ENCODE results near the gene DDHD1. TPM values are rescaled to one million over a fixed set of nuclear protein-coding genes. Genes with fewer than 3 reads are reported as not detected.

DDHD1 gene
- polyA plus RNA-seq, 1 of the 3 experiments (the other 2 are of a cell fraction): 1.9 TPM

GRCh38 chr14:53149668-53150316, 3.3 kb downstream of the DDHD1 start:
- Histone ChIP-seq H3K9ac (no peak overlapping the region), H3K27ac (ENCODE audit: low read depth in 2 of 2, low read length in 1 of 2) (no peak overlapping the region), H3K9me3 (no peaks in the 10 kb centered on the region), H3K4me3 (ENCODE audit: low read depth in 2 of 2, low read length in 1 of 2) (no peak overlapping the region), H2AFZ (ENCODE audit: low read depth) (no peak overlapping the region), H3K4me2 (no peak overlapping the region), H3K27me3 (ENCODE audit: insufficient read depth) (no peaks in the 10 kb centered on the region), H3K9me2 (no peaks in the 10 kb centered on the region), H4K20me1 (ENCODE audit: insufficient read depth) (no peaks in the 10 kb centered on the region; the same call in 1 of the 2 replicates), H3K36me3 (replicated peaks in 1 of 2; ENCODE audit: control insufficient read depth in 1 of 2, insufficient read depth in 2 of 2, low read length in 1 of 2) (no peaks in the 10 kb centered on the region), H3K4me1 (ENCODE audit: control insufficient read depth in 1 of 2, insufficient read depth in 2 of 2, low read depth in 1 of 2, low read length in 1 of 2) (peaks cover 0 to 18% of the 10 kb centered on the region in 2 experiments; a peak in 2 of 4 replicates), H3F3A (replicated peaks; ENCODE audit: insufficient read depth) (peaks cover 7% of the 10 kb centered on the region), H3K79me2 (ENCODE audit: insufficient read depth) (peaks cover 56% of the 10 kb centered on the region)
- no peak for TF ChIP-seq CHD2 (IDR thresholded peaks at IDR 0.05; ENCODE audit: low read length, partially characterized antibody)
- no peak for TF ChIP-seq EP300 (IDR thresholded peaks at IDR 0.05; ENCODE audit: borderline replicate concordance in 1 of 2, low read depth in 1 of 2, low read length in 1 of 2)
- TF ChIP-seq YY1 (IDR thresholded peaks at IDR 0.05; ENCODE audit: low read depth): no peak
- no peak for TF ChIP-seq USF1 (IDR thresholded peaks at IDR 0.05; ENCODE audit: borderline replicate concordance, low read depth)
- WGBS (ENCODE audit: low lambda C conversion rate): 97% methylated on average over 4 of the region's 4 CpGs
- ChIA-PET CTCF (interaction anchor here (0.7 to 1.1 kb wide), 3 partner anchors 9 to 833 kb away, joined by 3 read pairs; no protein-coding TSS in a partner anchor), POLR2A (no interaction called here)
- no peak for DNase-seq

GRCh38 chr14:53148671-53149070, 4.5 kb downstream of the DDHD1 start:
- DNase-seq: no peak
- H3K9ac ChIP-seq: no peak overlapping the region
- peaks cover 60% of the 10 kb centered on the region for H3K79me2 ChIP-seq (ENCODE audit: insufficient read depth)
- peaks cover 0 to 17% of the 10 kb centered on the region in 2 experiments; a peak in 2 of 4 replicates for H3K4me1 ChIP-seq (ENCODE audit: control insufficient read depth in 1 of 2, insufficient read depth in 2 of 2, low read depth in 1 of 2, low read length in 1 of 2)
- H3K4me2 ChIP-seq: no peak overlapping the region
- no peaks in the 10 kb centered on the region for H3F3A ChIP-seq (replicated peaks; ENCODE audit: insufficient read depth)
- peak overlapping the region; percentile 31; the same call in 1 of the 2 replicates for H2AFZ ChIP-seq (ENCODE audit: low read depth)
- POLR2A ChIA-PET: no interaction called here
- no peaks in the 10 kb centered on the region; the same call in 1 of the 2 replicates for H4K20me1 ChIP-seq (ENCODE audit: insufficient read depth)
- H3K4me3 ChIP-seq (ENCODE audit: low read depth in 2 of 2, low read length in 1 of 2): no peak overlapping the region
- H3K9me2 ChIP-seq: no peaks in the 10 kb centered on the region
- H3K36me3 ChIP-seq (replicated peaks in 1 of 2; ENCODE audit: control insufficient read depth in 1 of 2, insufficient read depth in 2 of 2, low read length in 1 of 2): no peaks in the 10 kb centered on the region
- no peaks in the 10 kb centered on the region for H3K9me3 ChIP-seq
- CTCF ChIA-PET: interaction anchor here (1.3 kb wide), 1 partner anchor 147 kb away, joined by 3 read pairs; no protein-coding TSS in a partner anchor
- no peaks in the 10 kb centered on the region for H3K27me3 ChIP-seq (ENCODE audit: insufficient read depth)
- H3K27ac ChIP-seq (ENCODE audit: low read depth in 2 of 2, low read length in 1 of 2): no peak overlapping the region
- no peak for TF ChIP-seq RFX5 (IDR thresholded peaks at IDR 0.05; ENCODE audit: low read length)
- no peak for TF ChIP-seq GABPA (IDR thresholded peaks at IDR 0.05; ENCODE audit: low read depth)
- TF ChIP-seq USF2 (IDR thresholded peaks at IDR 0.05; ENCODE audit: borderline replicate concordance, low read depth, low read length): no peak
- TF ChIP-seq CTCF (IDR thresholded peaks at IDR 0.05): no peak
- TF ChIP-seq RCOR1 (IDR thresholded peaks at IDR 0.05; ENCODE audit: low read length): no peak
- no peak for TF ChIP-seq RAD21 (IDR thresholded peaks at IDR 0.05; ENCODE audit: low read length)
- TF ChIP-seq MEF2A (IDR thresholded peaks at IDR 0.05; ENCODE audit: borderline replicate concordance, low read depth): no peak
- TF ChIP-seq CHD2 (IDR thresholded peaks at IDR 0.05; ENCODE audit: low read length, partially characterized antibody): no peak
- TF ChIP-seq FOSL2 (IDR thresholded peaks at IDR 0.05; ENCODE audit: borderline replicate concordance, low read depth): no peak
- no peak for TF ChIP-seq GATA2 (CRISPR knock-in tag; IDR thresholded peaks at IDR 0.05)
- TF ChIP-seq RXRA (IDR thresholded peaks at IDR 0.05; ENCODE audit: borderline replicate concordance, low read depth): no peak
- no peak for TF ChIP-seq REST (IDR thresholded peaks at IDR 0.05; ENCODE audit: low read depth, low read length)
- TF ChIP-seq MAX (IDR thresholded peaks at IDR 0.05; ENCODE audit: low read depth): no peak
- no peak for TF ChIP-seq FOXM1 (IDR thresholded peaks at IDR 0.05; ENCODE audit: low read depth)
- TF ChIP-seq FOXJ3 (CRISPR knock-in tag; IDR thresholded peaks at IDR 0.05): no peak
- TF ChIP-seq YY1 (IDR thresholded peaks at IDR 0.05; ENCODE audit: low read depth): no peak
- TF ChIP-seq USF1 (IDR thresholded peaks at IDR 0.05; ENCODE audit: borderline replicate concordance, low read depth): no peak

Data from SK-N-SH (cell line).